ENCODE data around the gene SLC2A1. TPM values are rescaled to one million over a fixed set of nuclear protein-coding genes. Genes with fewer than 3 reads are reported as not detected.

Gene SLC2A1
- total RNA-seq, 2 donors from 2014 or later, result 25.0 to 51.5 TPM

DNA sequence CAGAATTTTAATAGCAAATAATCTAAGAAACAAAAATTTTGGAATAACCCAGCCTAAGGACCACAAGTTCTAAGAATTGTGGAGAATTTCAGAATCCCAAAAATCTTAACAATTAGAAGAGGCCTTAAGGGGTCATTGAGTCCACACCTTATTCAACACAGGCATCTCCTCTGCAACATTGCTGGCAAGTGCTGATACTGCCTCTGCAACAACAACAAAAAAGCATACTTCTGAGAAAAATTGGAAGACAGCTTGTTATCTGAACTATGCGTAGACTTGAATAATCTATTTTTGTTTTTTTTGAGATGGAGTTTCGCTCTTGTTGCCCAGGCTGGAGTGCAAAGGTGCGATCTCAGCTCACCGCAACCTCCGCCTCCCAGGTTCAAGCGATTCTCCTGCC is 24.0 kb upstream of the SLC2A1 start:
- no peak for DNase-seq (ENCODE audit: low spot score)
- TF ChIP-seq, protein P1, sequence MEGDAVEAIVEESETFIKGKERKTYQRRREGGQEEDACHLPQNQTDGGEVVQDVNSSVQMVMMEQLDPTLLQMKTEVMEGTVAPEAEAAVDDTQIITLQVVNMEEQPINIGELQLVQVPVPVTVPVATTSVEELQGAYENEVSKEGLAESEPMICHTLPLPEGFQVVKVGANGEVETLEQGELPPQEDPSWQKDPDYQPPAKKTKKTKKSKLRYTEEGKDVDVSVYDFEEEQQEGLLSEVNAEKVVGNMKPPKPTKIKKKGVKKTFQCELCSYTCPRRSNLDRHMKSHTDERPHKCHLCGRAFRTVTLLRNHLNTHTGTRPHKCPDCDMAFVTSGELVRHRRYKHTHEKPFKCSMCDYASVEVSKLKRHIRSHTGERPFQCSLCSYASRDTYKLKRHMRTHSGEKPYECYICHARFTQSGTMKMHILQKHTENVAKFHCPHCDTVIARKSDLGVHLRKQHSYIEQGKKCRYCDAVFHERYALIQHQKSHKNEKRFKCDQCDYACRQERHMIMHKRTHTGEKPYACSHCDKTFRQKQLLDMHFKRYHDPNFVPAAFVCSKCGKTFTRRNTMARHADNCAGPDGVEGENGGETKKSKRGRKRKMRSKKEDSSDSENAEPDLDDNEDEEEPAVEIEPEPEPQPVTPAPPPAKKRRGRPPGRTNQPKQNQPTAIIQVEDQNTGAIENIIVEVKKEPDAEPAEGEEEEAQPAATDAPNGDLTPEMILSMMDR (IDR thresholded peaks at IDR 0.05), result no peak

DNA sequence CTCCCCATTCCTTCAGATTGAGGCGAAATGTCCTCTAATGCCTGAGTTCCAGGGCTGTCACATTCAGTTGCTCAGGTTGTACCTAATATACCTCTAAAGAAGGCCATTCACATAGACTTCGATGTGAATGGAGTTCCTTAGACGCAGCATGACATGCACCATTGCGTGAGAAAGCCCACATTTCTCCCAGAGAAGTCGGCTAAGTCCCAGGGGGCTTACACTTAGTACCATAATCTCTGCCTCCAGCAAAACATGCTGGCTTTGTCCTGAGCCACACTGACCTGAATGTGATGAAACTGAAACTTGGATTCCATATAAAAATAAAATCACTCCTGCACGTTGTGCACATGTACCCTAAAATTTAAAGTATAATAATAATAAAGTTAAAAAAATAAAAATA is 23.2 kb upstream of the SLC2A1 start:
- Histone ChIP-seq H3K9me3 (no peaks in the 10 kb centered on the region), H3K36me3 (no peaks in the 10 kb centered on the region), H3K27me3 (no peaks in the 10 kb centered on the region), H3K4me3 (no peak overlapping the region), H3K4me1 (no peaks in the 10 kb centered on the region), H3K27ac (no peak overlapping the region)
- no peak for DNase-seq (ENCODE audit: low spot score)
- TF ChIP-seq, protein P1 (IDR thresholded peaks at IDR 0.05), result no peak

More for the DNA sequence above, 24.0 kb upstream of the SLC2A1 start:
- H3K27ac ChIP-seq, result no peak overlapping the region
- H3K36me3 ChIP-seq, result no peaks in the 10 kb centered on the region
- no peaks in the 10 kb centered on the region for H3K4me1 ChIP-seq
- H3K9me3 ChIP-seq, result no peaks in the 10 kb centered on the region
- no peaks in the 10 kb centered on the region for H3K27me3 ChIP-seq
- H3K4me3 ChIP-seq, result no peak overlapping the region

DNA sequence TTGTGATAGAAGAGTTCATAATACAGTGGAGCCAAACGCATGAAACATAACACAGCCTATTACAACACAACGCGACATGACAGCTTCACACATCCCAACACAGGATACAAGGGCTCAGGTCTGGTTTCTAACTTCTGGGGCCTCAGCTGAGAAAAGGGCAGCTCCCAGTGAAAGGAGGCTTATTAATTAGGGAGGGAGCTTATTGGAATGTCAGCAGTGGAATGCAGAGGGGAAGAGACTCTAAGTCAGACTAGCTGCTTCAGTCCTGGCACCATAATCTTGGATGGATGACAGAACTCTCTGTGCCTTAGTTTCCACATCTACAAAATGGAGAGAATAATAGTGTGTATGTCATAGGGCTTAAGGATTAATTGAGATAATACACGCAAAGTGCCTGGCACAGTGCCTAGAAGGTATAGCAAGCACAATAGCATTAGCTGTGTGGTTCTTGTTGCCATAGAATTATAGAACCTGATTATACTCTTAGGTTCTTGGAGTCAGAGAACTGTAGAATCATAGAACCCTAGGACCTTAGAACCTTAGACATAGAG is 22.7 kb upstream of the SLC2A1 start:
- Histone ChIP-seq H3K36me3 (no peaks in the 10 kb centered on the region), H3K4me1 (no peaks in the 10 kb centered on the region), H3K27me3 (no peaks in the 10 kb centered on the region), H3K9me3 (no peaks in the 10 kb centered on the region), H3K4me3 (no peak overlapping the region), H3K27ac (no peak overlapping the region)
- no peak for DNase-seq (ENCODE audit: low spot score)
- TF ChIP-seq, protein P1 (IDR thresholded peaks at IDR 0.05), result no peak

DNA sequence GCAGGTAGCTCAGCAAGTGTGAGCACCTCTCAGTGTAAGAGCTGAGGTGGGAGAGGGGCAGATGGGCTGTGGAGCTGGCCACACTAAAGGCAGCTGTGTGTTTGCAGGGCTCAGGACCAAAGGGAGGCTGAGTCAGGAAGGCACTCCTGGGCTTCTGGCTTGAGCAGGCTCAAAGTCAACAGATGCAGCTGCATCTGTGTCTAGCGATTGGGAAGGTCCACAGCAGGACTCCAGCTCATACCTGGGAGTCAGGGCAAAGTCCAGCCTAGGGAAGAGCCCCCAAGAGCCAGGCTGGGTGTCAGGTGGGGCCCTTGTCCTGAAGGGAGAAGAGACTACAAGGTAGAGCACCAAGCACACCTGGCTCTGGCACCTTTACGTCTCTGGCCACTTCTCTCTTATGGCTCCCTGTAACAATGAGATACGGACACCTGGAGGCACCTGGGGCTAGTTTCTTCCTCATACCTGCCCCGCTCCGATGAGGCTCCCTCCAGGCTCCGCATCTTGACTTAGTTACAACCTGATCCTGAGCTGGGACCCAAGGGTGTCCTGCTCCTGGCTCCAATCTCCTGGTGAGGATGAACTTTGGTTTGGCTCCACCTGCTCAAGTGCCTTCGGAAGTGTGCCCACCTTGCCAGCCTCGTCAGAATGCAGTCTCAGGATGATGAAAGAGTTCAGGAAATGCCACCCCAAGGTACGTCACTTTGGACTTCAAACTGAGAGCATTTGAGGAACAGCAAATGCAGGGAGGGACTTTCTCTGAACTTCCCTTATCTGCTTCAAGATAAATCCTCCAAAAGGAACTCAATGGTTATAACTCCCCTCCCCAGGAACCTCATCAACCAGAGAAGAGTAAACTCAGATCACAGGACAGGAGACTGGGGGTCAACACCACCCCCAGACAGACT is 21.5 kb upstream of the SLC2A1 start:
- Histone ChIP-seq H3K27ac (no peak overlapping the region), H3K27me3 (no peaks in the 10 kb centered on the region), H3K4me3 (no peak overlapping the region), H3K36me3 (no peaks in the 10 kb centered on the region), H3K4me1 (no peaks in the 10 kb centered on the region), H3K9me3 (no peaks in the 10 kb centered on the region)
- TF ChIP-seq, protein P1 (IDR thresholded peaks at IDR 0.05), result no peak
- DNase-seq (ENCODE audit: low spot score), result no peak

DNA sequence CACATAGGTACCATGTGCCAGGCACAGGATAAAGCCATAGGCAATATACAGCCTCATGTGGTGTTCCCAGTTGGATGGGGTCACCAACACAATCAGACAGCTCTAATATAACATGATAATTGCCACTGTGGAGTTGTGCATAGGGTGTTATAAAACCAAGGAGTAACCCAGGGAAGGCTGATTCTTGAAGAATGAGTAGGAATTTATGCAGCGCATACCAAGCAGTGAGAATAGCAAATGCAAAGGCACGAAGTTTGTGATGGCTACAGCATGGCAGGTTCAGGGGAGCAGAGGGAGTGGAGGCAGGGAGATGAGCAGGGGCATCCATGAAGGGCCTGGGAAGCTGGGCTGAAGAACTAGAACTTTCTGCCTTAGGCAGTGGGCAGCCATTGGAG is 20.4 kb upstream of the SLC2A1 start:
- no peak overlapping the region for H3K4me3 ChIP-seq
- no peaks in the 10 kb centered on the region for H3K36me3 ChIP-seq
- no peaks in the 10 kb centered on the region for H3K27me3 ChIP-seq
- no peaks in the 10 kb centered on the region for H3K9me3 ChIP-seq
- no peak for DNase-seq (ENCODE audit: low spot score)
- no peak overlapping the region for H3K27ac ChIP-seq
- TF ChIP-seq, protein P1 (IDR thresholded peaks at IDR 0.05), result no peak
- H3K4me1 ChIP-seq, result no peaks in the 10 kb centered on the region
